NCI-H524 (cell line): ENCODE results near the gene P2RY11.

Experiments
- DNase-seq, 2 experiments: peaks; one replicate each; lab custom pipeline; 2025; lab: John Stamatoyannopoulos, UW

P2RY11 gene

GRCh38 chr19:10141479-10141878, 30.0 kb downstream of the P2RY11 start:
- no peak for DNase-seq

- DNase-seq: no peak
These were observed 30.5 kb downstream of the P2RY11 start for GRCh38 chr19:10141973-10142372.

- DNase-seq: no peak
These were observed 31.3 kb downstream of the P2RY11 start for GRCh38 chr19:10142701-10143375.

GRCh38 chr19:10143681-10144080, 32.2 kb downstream of the P2RY11 start:
- DNase-seq: no peak

- no peak for DNase-seq
These were observed 32.9 kb downstream of the P2RY11 start for GRCh38 chr19:10144361-10144760.

- DNase-seq: no peak
These were observed 33.5 kb downstream of the P2RY11 start for GRCh38 chr19:10145031-10145430.

GRCh38 chr19:10146142-10146541, 34.6 kb downstream of the P2RY11 start:
- no peak for DNase-seq

- DNase-seq: no peak
These were observed 37.9 kb downstream of the P2RY11 start for GRCh38 chr19:10149427-10149826.

GRCh38 chr19:10151521-10151920, 40.0 kb downstream of the P2RY11 start:
- DNase-seq: no peak

GRCh38 chr19:10152100-10152499, 40.6 kb downstream of the P2RY11 start:
- no peak for DNase-seq

- DNase-seq: no peak
These were observed 44.3 kb downstream of the P2RY11 start for GRCh38 chr19:10155839-10156238.

- DNase-seq: no peak
These were observed 46.6 kb downstream of the P2RY11 start for GRCh38 chr19:10158071-10158470.

GRCh38 chr19:10158485-10158884, 47.0 kb downstream of the P2RY11 start:
- DNase-seq: no peak

- no peak for DNase-seq
These were observed 48.1 kb downstream of the P2RY11 start for GRCh38 chr19:10159610-10160009.

GRCh38 chr19:10163536-10163935, 52.0 kb downstream of the P2RY11 start:
- no peak for DNase-seq
